ENCODE results near the gene FYN. TPM values are rescaled to one million over a fixed set of nuclear protein-coding genes. Genes with fewer than 3 reads are reported as not detected.

The FYN gene
- total RNA-seq, 1 experiment from 2014 or later = 37.8 TPM

GRCh38 chr6:111776236-111777221 is 96.7 kb downstream of the FYN start:
- no TSS peak for BruUV-seq (replicated peaks)
- no peaks in the 10 kb centered on the region for H3K36me3 Mint-ChIP-seq (ENCODE audit: insufficient read depth, unreplicated experiment)
- no peaks in the 10 kb centered on the region for H3K27me3 Mint-ChIP-seq (ENCODE audit: insufficient read depth, unreplicated experiment)
- TF ChIP-seq CTCF (IDR thresholded peaks at IDR 0.05; ENCODE audit: unreplicated experiment) = no peak
- no peak overlapping the region for H3K27ac Mint-ChIP-seq (ENCODE audit: low read depth, unreplicated experiment)
- intact Hi-C loops (cut with micrococcal nuclease) = no loop called here
- no peak overlapping the region for H3K4me3 Mint-ChIP-seq (ENCODE audit: unreplicated experiment)
- POLR2A ChIA-PET = no interaction called here
- DNase-seq (ENCODE audit: unreplicated experiment) = no peak
- CTCF ChIA-PET = interaction anchor here (0.6 to 1.1 kb wide), 2 partner anchors 43 to 54 kb away, joined by 3 read pairs; no protein-coding TSS in a partner anchor
- no peaks in the 10 kb centered on the region for H3K9me3 Mint-ChIP-seq (ENCODE audit: unreplicated experiment)
- peaks cover 10% of the 10 kb centered on the region for H3K4me1 Mint-ChIP-seq (ENCODE audit: insufficient read depth, unreplicated experiment)

- CTCF ChIA-PET = interaction anchor here (0.6 to 1.2 kb wide), 3 partner anchors 13 to 576 kb away, joined by 3 to 5 read pairs (median 3); no protein-coding TSS in a partner anchor
- Mint-ChIP-seq H3K4me1 (ENCODE audit: insufficient read depth, unreplicated experiment) (peaks cover 10% of the 10 kb centered on the region), H3K9me3 (ENCODE audit: unreplicated experiment) (no peaks in the 10 kb centered on the region), H3K4me3 (ENCODE audit: unreplicated experiment) (no peak overlapping the region), H3K27me3 (ENCODE audit: insufficient read depth, unreplicated experiment) (no peaks in the 10 kb centered on the region), H3K36me3 (ENCODE audit: insufficient read depth, unreplicated experiment) (no peaks in the 10 kb centered on the region), H3K27ac (ENCODE audit: low read depth, unreplicated experiment) (no peak overlapping the region)
- no TSS peak for BruUV-seq (replicated peaks)
- intact Hi-C loops (cut with micrococcal nuclease) = no loop called here
- POLR2A ChIA-PET = no interaction called here
- no peak for TF ChIP-seq CTCF (IDR thresholded peaks at IDR 0.05; ENCODE audit: unreplicated experiment)
- DNase-seq (ENCODE audit: unreplicated experiment) = no peak
These were observed 97.9 kb downstream of the FYN start for GRCh38 chr6:111775145-111775922.

GRCh38 chr6:111774346-111774703 is 98.9 kb downstream of the FYN start:
- Mint-ChIP-seq H3K27me3 (ENCODE audit: insufficient read depth, unreplicated experiment) (no peaks in the 10 kb centered on the region), H3K27ac (ENCODE audit: low read depth, unreplicated experiment) (no peak overlapping the region), H3K4me3 (ENCODE audit: unreplicated experiment) (no peak overlapping the region), H3K36me3 (ENCODE audit: insufficient read depth, unreplicated experiment) (no peaks in the 10 kb centered on the region), H3K4me1 (ENCODE audit: insufficient read depth, unreplicated experiment) (peaks cover 10% of the 10 kb centered on the region), H3K9me3 (ENCODE audit: unreplicated experiment) (no peaks in the 10 kb centered on the region)
- BruUV-seq (replicated peaks) = no TSS peak
- CTCF ChIA-PET = interaction anchor here (1.0 kb wide), 1 partner anchor 270 kb away, joined by 3 read pairs; no protein-coding TSS in a partner anchor
- DNase-seq (ENCODE audit: unreplicated experiment) = no peak
- TF ChIP-seq CTCF (IDR thresholded peaks at IDR 0.05; ENCODE audit: unreplicated experiment) = no peak
- POLR2A ChIA-PET = no interaction called here
- intact Hi-C loops (cut with micrococcal nuclease) = no loop called here
